HT-29 (cell line): ENCODE data around the gene RTP5. TPM values are rescaled to one million over a fixed set of nuclear protein-coding genes. Genes with fewer than 3 reads are reported as not detected.
"Not testable (repeated sequence)": the region's sequence is repeated elsewhere in the genome, so short reads cannot be mapped to it uniquely, and the experiment has no call there.

Source experiments
- DNase-seq: peaks from one replicate; pipeline ENCODE4 v3.0.0-alpha.2; 2015; ENCODE audit warnings: low spot score
- total RNA-seq: library from RNA; depleted of rRNA; stranded (reverse); fragments of >200 nt; shearing (Covaris generic); gene quantifications from 2 replicates; pipeline ENCODE4 v1.2.3, GENCODE V29; 2014; rRNA removed

The RTP5 gene
- not detected in 2 replicates for total RNA-seq

GRCh38 chr2:241869087-241869961 lies at the start of gene RTP5:
Gene RTP5 (plus strand): TSS chr2:241869729. CDS start chr2:241869757, 28 bp downstream.
- no peak for DNase-seq

DNA sequence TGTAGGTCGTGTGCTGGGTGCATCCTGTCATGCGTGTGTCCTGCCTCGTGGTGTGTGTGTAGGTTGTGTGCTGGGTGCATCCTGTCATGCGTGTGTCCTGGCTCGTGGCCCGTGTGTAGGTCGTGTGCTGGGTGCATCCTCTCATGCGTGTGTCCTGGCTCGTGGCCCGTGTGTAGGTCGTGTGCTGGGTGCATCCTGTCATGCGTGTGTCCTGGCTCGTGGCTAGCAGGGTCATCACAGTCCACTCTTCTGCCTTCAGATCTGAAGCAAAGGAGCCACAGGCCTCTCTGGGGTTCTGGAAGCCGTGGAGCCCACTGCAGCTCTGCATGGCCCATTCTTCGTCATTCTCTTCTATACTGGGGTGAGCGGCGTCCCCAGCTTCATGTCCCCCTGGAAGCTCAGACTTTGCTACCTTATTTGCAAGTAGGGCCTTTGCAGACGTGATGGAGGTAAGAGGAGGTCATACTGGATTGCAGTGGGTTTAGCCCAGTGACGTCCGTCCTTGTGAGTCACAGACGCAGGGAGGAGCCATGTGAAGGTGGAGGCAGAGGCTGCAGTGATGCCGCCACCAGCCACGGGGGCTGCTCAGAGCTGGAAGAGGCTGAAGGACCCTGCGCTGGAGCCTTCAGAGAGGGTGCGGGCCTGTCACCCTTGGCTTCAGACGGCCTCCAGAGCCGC lies 49.4 kb upstream of the RTP5 start:
- not testable (repeated sequence) for DNase-seq

GRCh38 chr2:241820625-241821384 lies 48.7 kb upstream of the RTP5 start:
- DNase-seq = no peak

DNA sequence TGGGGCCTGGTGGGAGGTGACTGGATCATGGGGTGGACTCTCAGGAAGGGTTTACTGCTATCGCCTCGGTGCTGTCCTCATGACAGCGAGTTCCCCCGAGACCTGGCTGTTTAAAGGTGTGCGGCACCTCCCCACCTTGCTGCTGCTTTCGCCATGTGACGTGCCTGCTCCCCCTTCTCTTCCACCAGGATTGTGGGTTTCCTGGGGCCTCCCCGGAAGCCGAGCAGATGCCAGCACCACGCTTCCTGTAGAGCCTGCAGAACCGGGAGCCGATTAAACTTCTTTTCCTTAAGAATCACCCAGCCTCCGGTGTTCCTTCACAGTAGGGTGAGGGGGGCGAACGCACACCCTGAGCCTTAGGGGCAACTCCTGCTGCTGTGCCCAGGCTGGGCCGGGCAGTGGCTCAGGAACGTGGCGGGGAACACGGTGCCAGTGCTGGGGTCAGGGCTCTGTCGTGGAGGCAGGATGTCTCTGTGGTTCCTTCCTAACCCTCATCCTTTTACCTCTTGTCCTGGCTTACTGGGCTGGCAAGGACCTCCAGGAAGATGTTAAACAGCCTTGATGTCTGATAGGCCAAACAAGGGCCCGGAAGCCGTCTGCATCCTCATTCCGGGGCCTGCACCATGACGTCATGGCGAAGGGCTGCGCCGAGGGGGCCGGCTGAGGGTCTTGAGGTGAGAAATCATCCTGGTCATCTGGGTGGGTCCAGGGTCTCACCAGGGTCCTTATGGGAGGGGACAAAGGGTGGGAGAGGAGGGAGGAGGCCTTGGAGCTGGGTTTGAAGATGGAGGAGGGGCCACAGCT lies 47.9 kb upstream of the RTP5 start:
- no peak for DNase-seq

DNA sequence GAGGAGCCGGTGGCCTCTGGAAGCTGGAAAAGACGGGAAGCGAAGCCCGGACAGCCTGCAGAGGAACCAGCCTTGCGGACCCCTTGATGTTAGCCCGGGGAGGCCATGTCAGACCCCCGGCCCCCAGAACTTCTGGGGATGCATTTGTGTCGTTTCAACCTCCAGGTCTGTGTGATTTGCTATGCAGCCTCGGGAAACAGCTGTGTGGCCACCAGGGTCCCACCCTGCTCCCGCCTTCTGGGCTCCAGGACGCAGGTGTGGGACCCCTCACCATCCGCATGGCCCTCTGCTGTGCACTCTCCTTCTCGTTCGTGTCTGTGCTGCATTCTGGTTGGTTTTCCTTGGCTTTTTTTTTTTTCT lies 47.3 kb upstream of the RTP5 start:
- DNase-seq = no peak

- DNase-seq = not testable (repeated sequence)
Measured at GRCh38 chr2:241823531-241824437, 45.7 kb upstream of the RTP5 start.

DNA sequence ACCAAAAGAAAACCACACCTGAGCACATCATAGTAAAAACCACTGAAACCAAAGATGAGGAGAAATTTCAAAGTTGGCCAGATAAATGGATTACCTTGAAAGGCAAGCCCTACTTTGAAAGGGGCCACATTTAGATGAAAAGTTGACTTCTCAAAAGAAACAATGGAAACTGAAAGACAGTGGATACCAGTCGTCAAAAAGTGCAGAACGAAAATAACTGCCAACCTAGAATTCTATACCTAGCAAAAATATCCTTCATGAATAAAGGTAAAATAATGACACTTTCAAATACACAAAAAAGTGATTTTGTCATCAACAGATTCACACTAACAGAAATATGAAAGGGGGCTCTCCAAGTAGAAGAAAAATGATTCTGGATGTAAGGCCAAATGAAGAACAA lies 42.1 kb upstream of the RTP5 start:
- no peak for DNase-seq

DNA sequence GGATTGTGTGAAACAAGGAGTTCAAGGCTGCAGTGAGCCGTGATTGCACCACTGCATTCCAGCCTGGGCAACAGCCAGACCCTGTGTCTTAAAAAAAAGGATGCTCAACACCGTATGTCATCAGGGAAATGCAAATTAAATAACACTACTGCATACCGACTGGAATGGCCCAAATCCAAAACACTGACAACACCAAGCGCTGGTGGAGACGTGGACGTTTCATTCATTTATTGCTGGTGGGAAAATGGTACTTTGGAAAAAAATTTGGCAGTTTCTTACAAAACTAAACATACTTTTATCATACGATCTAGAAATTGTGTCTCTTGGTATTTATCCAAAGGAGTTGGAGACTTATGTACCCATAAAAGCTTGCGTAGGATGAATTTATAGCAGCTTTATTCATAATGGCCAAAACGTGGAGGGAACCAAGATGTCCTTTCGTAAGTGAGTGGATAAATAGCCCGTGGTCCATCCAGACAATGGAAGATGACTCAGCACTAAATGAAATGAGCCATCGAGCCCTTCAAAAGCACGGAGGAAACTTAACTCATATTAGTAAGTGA lies 36.3 kb upstream of the RTP5 start:
- no peak for DNase-seq

GRCh38 chr2:241833756-241834526 lies 35.6 kb upstream of the RTP5 start:
- not testable (repeated sequence) for DNase-seq

- DNase-seq = no peak
Measured at GRCh38 chr2:241834527-241835210, 34.9 kb upstream of the RTP5 start.

DNA sequence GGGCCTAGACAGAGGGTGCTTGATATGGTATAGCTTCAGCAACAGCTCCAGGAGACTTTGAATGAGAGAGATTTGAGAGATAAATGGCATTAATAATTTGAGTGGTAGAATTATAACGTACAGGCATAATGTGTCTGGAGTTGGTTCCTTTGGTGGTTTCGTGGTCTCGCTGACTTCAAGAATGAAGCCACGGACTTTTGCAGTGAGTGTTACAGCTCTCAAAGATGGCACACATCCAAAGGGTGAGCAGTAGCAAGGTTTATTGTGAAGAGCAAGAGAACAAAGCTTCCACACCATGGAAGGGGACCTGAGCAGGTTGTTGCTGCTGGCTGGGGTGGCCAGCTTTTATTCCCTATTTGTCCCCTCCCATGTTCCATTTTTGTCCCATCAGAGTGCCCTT lies 33.9 kb upstream of the RTP5 start:
- DNase-seq = no peak

GRCh38 chr2:241836292-241836691 lies 33.2 kb upstream of the RTP5 start:
- no peak for DNase-seq

DNA sequence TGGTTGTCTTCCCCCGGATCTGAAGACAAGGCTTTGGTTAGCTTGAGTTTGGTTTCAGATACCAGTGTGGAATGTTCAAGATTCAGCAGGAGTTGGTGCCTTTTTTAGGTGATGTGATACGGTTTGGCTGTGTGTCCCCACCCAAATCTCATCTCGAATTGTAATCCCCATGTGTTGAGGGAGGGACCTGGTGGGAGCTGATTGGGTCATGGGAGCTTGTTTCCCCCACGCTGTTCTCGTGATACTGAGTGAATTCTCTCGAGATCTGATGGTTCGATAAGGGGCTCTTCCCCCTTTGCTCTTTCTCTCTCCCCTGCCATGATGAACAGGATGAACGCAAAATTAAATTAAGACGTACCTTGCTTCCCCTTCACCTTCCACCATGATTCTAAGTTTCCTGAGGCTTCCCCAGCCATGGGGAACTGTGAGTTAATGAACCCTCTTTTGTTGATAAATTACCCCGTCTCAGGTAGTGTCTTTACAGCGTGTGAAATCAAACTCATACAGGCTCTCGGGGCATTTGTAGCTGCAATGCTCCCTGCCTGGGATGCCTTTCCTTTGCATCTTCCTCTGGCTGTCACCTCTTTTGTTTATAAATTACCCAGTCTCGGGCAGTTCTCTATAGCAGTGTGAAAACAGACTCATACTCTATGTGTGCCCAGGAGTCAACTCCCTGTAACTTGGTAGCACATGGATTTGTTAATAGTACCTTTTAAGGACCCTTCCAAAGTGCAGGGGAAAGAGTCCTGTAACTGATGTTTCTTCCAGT lies 32.1 kb upstream of the RTP5 start:
- DNase-seq = no peak

- no peak for DNase-seq
Measured at GRCh38 chr2:241841181-241842066, 28.1 kb upstream of the RTP5 start.

DNA sequence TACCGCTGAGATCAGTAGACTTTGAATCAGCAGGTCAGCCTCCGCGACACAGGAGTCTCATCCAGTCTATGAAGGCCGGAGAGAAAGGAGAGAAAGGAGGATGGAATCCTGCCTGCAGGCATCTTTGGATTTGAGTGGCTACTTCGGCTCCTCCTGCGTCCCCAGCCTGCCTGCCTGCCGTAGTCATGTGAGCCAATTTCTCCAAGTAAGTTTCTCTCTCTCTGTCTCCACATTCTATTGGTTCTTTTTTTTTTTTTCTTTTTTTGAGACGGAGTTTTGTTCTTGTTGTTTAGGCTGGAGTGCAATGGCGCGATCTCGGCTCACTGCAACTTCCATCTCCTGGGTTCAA lies 27.5 kb upstream of the RTP5 start:
- DNase-seq = no peak

- no peak for DNase-seq
Measured at GRCh38 chr2:241842620-241843211, 26.8 kb upstream of the RTP5 start.
